Activated CD8-positive, alpha-beta memory T cell treated with anti-CD3 and anti-CD28 coated beads, Interleukin-2, amount 10 ng/mL, durations not matched to agents 7 days and 5 days (primary cell): Measurements from ENCODE around the gene CLNK. TPM values are rescaled to one million over a fixed set of nuclear protein-coding genes. Genes with fewer than 3 reads are reported as not detected.

Experiments
- ATAC-seq: fragments of 150-1000 bp; cut with Tn5 transposase; one replicate; pipeline ENCODE4 v1.10.0; 2021; ENCODE audit warnings: moderate library complexity
- CTCF ChIA-PET: fragments of 350-600 bp; sonication (Branson Sonifier 250); formaldehyde crosslinking; loops from one replicate; lab custom pipeline; 2021; ENCODE audit warnings: antibody characterized with exemption; lab: Charles Lee
- DNase-seq: peaks from one replicate; pipeline ENCODE4 v3.0.0-alpha.2; 2020
- H3K27ac Mint-ChIP-seq: one replicate; pipeline ENCODE4 v1.8.0; 2021; ENCODE audit warnings: mild to moderate bottlenecking, mixed read lengths
- H3K27me3 Mint-ChIP-seq: one replicate; pipeline ENCODE4 v1.8.0; 2021; ENCODE audit warnings: mixed read lengths
- H3K36me3 Mint-ChIP-seq: one replicate; pipeline ENCODE4 v1.8.0; 2021; ENCODE audit warnings: mild to moderate bottlenecking, mixed read lengths
- H3K4me1 Mint-ChIP-seq: one replicate; pipeline ENCODE4 v1.8.0; 2021; ENCODE audit warnings: mixed read lengths
- H3K4me3 Mint-ChIP-seq: one replicate; pipeline ENCODE4 v1.8.0; 2021; ENCODE audit warnings: mild to moderate bottlenecking, moderate library complexity, mixed read lengths
- H3K9me3 Mint-ChIP-seq: one replicate; pipeline ENCODE4 v1.8.0; 2022; ENCODE audit warnings: low read depth, mixed read lengths
- total RNA-seq, 2 experiments: library from RNA; stranded (reverse); gene quantifications; one replicate each; pipeline ENCODE4 v1.2.3, GENCODE V29; 2021

The CLNK gene
- total RNA-seq, 2 experiments from 2014 or later = 0.18 to 0.61 TPM

- H3K9me3 Mint-ChIP-seq = no peaks in the 10 kb centered on the region
- peak overlapping the region; percentile 85 for H3K27ac Mint-ChIP-seq
- peaks cover 9% of the 10 kb centered on the region for H3K27me3 Mint-ChIP-seq
- peak overlapping the region; percentile 80 for H3K4me3 Mint-ChIP-seq
- no peak for DNase-seq
- peaks cover 32% of the 10 kb centered on the region for H3K4me1 Mint-ChIP-seq
- CTCF ChIA-PET = interaction anchor here (1.1 to 2.2 kb wide), 2 partner anchors 274 to 291 kb away, joined by 3 to 10 read pairs; no protein-coding TSS in a partner anchor
- no peak for ATAC-seq
- peaks cover 34% of the 10 kb centered on the region for H3K36me3 Mint-ChIP-seq
These were observed 228.3 kb downstream of the CLNK start for GRCh38 chr4:10456260-10456594.

- Mint-ChIP-seq H3K36me3 (peaks cover 44% of the 10 kb centered on the region), H3K9me3 (no peaks in the 10 kb centered on the region), H3K27me3 (peaks cover 9% of the 10 kb centered on the region), H3K4me3 (no peak overlapping the region), H3K27ac (no peak overlapping the region), H3K4me1 (peaks cover 24% of the 10 kb centered on the region)
- DNase-seq (no peak), ATAC-seq (no peak)
- CTCF ChIA-PET = no interaction called here
These were observed 229.4 kb downstream of the CLNK start for GRCh38 chr4:10455133-10455532.

DNA sequence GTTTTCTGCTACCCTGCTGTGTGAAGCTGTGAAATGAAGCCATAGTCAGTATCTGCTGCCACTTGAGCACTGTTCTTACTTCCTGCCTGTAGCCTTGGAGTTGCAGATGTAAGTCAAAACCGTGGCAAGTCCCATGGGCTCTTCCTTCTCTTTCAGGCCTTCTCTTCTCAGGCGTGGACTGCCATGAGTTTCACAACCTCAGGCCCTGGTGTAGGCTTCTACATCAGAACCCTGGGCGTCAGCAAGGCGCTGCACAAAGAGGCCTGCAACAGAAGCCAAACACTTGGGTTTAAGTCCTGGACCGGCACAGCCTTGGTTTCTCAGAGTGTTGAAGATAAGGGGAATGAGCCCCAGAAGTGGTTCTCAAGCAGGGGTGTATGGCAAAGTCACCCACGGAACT lies 229.8 kb downstream of the CLNK start:
- DNase-seq (no peak), ATAC-seq (no peak)
- H3K9me3 Mint-ChIP-seq = no peaks in the 10 kb centered on the region
- peaks cover 48% of the 10 kb centered on the region for H3K36me3 Mint-ChIP-seq
- peaks cover 9% of the 10 kb centered on the region for H3K27me3 Mint-ChIP-seq
- CTCF ChIA-PET = no interaction called here
- peaks cover 23% of the 10 kb centered on the region for H3K4me1 Mint-ChIP-seq
- no peak overlapping the region for H3K27ac Mint-ChIP-seq
- H3K4me3 Mint-ChIP-seq = no peak overlapping the region

DNA sequence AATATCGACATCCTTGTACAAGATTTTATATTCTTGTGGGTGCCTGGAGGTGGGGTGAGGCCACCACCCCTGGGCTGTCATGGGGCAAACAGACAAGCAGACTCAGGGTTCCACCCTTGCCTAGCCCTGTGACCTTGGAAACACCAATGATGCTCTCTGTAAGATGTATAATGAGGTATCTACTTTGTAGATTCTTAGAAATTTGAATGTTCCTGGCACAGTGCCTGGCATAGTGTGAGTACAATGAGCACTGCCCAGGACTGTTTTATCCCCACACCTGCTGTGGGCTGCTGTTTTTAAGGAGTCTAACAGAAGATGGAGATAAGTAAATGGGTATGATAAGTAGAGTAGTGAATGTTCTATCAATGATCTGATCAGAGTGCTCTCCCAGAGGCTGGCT lies 230.4 kb downstream of the CLNK start:
- Mint-ChIP-seq H3K9me3 (peaks cover 3% of the 10 kb centered on the region), H3K36me3 (peaks cover 54% of the 10 kb centered on the region), H3K4me3 (no peak overlapping the region), H3K27ac (no peak overlapping the region), H3K4me1 (peaks cover 17% of the 10 kb centered on the region), H3K27me3 (peaks cover 9% of the 10 kb centered on the region)
- CTCF ChIA-PET = no interaction called here
- DNase-seq (no peak), ATAC-seq (no peak)

DNA sequence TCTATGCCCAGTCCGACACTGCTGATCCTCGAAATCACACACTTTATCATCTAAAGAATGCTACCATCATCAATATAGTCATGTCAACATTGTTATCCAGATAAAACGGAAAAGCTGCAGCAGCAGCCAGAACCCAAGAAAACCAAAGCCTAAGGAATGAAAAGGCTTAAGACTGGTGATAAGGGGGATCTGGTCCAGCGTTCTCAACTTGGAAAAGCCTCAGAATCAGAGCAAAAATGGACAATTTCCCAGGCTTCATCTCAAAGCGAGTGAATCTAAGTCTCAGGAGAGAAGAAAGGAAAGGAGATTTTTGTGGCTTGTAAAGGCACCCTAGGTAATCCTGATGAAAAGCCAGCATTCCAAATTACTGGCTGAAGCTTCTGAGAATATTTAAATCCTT lies 235.6 kb downstream of the CLNK start:
- ATAC-seq (no peak), DNase-seq (no peak)
- Mint-ChIP-seq H3K9me3 (peaks cover 24% of the 10 kb centered on the region), H3K4me3 (no peak overlapping the region), H3K27ac (no peak overlapping the region), H3K27me3 (no peaks in the 10 kb centered on the region), H3K36me3 (peaks cover 87% of the 10 kb centered on the region), H3K4me1 (no peaks in the 10 kb centered on the region)
- CTCF ChIA-PET = no interaction called here

GRCh38 chr4:10442976-10443375 lies 241.6 kb downstream of the CLNK start:
- Mint-ChIP-seq H3K27me3 (no peaks in the 10 kb centered on the region), H3K27ac (no peak overlapping the region), H3K4me3 (no peak overlapping the region), H3K4me1 (peaks cover 16% of the 10 kb centered on the region), H3K9me3 (peaks cover 23% of the 10 kb centered on the region), H3K36me3 (peaks cover 52% of the 10 kb centered on the region)
- ATAC-seq (no peak), DNase-seq (no peak)
- CTCF ChIA-PET = interaction anchor here (1.5 kb wide), 1 partner anchor 18 kb away, joined by 3 read pairs; no protein-coding TSS in a partner anchor

GRCh38 chr4:10441512-10441911 lies 243.1 kb downstream of the CLNK start:
- Mint-ChIP-seq H3K27me3 (no peaks in the 10 kb centered on the region), H3K36me3 (peaks cover 44% of the 10 kb centered on the region), H3K9me3 (peaks cover 16% of the 10 kb centered on the region), H3K4me3 (no peak overlapping the region), H3K27ac (no peak overlapping the region), H3K4me1 (peaks cover 16% of the 10 kb centered on the region)
- CTCF ChIA-PET = no interaction called here
- ATAC-seq = no peak
- DNase-seq = no peak

DNA sequence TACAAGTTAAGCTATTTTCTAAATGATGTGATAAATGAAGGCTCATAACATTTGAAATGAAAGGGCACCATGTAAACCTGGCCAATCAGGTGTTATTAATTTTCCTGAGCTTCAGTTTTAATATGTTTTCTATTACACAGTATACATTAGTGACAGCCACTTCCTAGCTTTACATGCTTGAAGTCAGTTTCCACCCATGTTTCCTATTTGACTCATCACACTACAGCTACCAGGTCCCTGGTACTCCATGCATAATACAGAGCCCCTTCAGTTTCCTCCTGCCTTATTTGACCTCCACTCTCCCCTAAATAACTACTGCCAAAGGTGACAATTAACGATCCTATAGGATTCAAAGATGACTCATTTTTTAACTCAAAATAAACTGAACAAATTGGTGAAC lies 245.6 kb downstream of the CLNK start:
- peak; percentile 57 for ATAC-seq
- CTCF ChIA-PET = no interaction called here
- no peak for DNase-seq
- peaks cover 16% of the 10 kb centered on the region for H3K4me1 Mint-ChIP-seq
- H3K36me3 Mint-ChIP-seq = peaks cover 18% of the 10 kb centered on the region
- no peak overlapping the region for H3K4me3 Mint-ChIP-seq
- H3K27ac Mint-ChIP-seq = no peak overlapping the region
- peaks cover under 1% of the 10 kb centered on the region for H3K9me3 Mint-ChIP-seq
- H3K27me3 Mint-ChIP-seq = no peaks in the 10 kb centered on the region

- peaks cover 10% of the 10 kb centered on the region for H3K36me3 Mint-ChIP-seq
- no peaks in the 10 kb centered on the region for H3K27me3 Mint-ChIP-seq
- no peak overlapping the region for H3K27ac Mint-ChIP-seq
- H3K4me3 Mint-ChIP-seq = no peak overlapping the region
- H3K4me1 Mint-ChIP-seq = peaks cover 9% of the 10 kb centered on the region
- H3K9me3 Mint-ChIP-seq = no peaks in the 10 kb centered on the region
- CTCF ChIA-PET = no interaction called here
- no peak for DNase-seq
- ATAC-seq = no peak
These were observed 246.8 kb downstream of the CLNK start for GRCh38 chr4:10437735-10438134.

Other genes with a start within 250 kb of the CLNK start
- 10 to 100 TPM; 18.9 to 22.7 TPM for gene ZNF518B, start 227.3 kb downstream of the CLNK start, total RNA-seq